NCI-H510A treated with DMSO at 0.1 percent for 48 hours (cell line): ENCODE results near the gene MYO9A.
"Not testable (repeated sequence)": the region's sequence is repeated elsewhere in the genome, so short reads cannot be mapped to it uniquely, and the experiment has no call there.

Experiments
- DNase-seq: peaks from one replicate; lab custom pipeline; 2025; lab: John Stamatoyannopoulos, UW

The MYO9A gene

DNA sequence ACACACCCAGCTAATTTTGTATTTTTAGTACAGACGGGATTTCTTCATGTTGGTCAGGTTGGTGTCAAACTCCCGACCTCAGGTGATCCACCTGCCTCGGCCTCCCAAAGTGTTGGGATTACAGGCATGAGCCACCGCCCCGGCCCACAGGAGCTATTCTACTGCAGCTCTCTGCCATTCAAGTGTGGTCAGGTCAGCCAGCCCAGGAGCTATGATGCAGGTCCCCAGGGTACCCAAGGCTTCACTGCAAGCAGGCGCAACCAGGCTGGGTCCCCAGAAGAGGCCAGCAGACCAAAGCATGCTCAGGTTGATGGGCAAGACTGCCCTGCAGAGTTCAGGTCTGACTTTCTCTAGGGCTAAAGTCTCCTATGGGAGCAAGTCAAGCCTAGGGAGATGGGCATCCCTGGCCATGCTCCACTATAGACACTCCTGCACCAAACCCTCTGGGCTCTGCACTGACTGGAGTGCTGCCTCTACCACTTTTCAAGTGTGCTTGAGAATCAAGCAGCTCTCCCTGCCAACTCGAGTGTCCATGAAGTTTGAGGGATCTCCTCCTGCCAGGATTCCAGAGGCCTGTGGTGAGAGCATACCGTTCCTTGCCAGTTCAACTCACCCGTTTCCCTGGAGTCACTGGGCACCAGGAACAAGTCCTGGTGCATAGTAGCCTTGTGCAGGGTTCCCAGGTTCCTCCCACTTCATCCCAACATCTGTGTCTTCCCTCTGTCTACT, 30.9 kb downstream of the MYO9A start:
- DNase-seq = no peak

DNA sequence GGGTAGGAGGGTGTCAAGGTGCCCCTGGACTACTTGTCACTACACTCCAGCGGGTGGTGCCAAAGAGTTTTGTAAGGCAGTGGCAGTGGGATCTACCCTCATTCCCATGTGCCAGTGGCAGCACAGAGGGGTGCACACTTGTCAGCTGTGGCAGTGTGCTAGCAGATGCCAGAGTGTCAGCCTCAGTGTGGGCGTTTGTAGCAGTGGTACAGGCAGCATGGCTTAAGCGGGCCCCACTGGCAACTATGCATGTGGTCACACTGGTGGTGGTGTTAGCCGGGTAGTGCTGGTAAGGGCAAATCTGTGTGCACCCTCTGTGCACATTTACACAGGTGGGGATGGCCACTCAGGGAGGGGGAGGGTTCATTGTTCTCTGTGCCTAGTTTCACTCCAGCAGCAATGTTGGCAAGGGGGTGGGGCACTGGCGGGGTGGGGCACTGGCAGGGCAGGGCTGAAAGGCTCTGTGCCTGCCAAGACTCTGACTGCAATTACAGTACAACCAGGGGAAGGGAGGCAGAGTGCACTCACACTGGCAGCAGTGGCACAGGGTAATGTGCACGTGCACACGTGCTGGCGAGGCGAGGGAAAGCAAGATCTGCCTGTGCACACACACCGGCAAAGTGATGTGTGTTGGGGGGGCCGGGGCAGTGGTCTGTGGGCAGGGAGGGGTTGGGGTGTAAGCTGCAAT, 31.8 kb downstream of the MYO9A start:
- DNase-seq = no peak

DNA sequence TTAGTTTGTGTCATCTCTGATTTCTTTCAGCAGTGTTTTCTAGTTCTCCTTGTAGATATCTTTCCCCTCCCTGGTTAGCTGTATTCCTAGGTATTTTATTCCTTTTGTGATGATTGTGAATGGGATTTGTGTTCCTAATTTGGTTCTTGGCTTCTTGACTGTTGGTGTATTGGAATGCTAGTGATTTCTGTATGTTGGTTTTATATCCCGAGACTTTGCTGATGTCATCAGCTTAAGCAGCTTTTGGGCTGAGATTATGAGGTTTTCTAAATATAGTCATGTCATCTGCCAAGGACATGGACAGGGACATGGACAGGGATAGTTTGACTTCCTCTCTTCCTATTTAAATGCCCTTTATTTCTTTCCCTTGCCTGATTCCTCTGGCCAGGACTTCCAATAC, 35.8 kb downstream of the MYO9A start:
- no peak for DNase-seq

DNA sequence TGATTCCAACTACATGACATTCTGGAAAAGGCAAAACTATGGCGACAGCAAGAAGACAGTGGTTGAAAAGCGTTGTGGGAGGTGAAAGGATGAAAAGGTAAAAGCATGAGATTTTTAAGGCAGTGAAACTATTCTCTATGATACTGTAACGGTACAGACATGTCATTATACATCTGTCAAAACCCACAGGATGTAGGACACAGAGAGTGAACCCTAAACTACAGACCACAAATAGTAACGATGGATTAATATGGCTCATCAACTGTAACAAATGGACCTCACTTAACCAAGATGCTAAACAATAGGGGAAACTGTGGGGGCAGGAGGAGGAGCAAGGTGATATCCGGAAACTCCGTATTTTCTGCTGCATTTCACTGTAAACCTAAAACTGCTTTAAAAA, 39.1 kb downstream of the MYO9A start:
- DNase-seq = no peak

GRCh38 chr15:72077950-72078349, 40.0 kb downstream of the MYO9A start:
- DNase-seq = no peak

GRCh38 chr15:72074335-72075060, 43.5 kb downstream of the MYO9A start:
- no peak for DNase-seq

DNA sequence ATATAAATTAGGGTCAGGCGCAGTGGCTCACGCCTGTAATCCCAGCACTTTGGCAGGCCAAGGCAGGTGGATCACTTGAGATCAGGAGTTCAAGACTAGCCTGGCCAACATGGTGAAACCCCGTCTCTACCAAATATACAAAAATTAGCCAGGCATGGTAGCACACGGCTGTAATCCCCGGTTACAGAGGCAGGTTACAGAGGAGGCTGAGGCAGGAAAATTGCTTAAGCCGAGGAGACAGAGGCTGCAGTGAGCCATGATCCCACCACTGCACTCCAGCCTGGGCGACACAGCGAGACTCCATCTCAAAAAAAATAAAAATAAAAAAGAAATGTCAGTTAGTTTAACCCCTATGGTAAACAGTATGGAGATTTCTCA, 46.5 kb downstream of the MYO9A start:
- DNase-seq = not testable (repeated sequence)

DNA sequence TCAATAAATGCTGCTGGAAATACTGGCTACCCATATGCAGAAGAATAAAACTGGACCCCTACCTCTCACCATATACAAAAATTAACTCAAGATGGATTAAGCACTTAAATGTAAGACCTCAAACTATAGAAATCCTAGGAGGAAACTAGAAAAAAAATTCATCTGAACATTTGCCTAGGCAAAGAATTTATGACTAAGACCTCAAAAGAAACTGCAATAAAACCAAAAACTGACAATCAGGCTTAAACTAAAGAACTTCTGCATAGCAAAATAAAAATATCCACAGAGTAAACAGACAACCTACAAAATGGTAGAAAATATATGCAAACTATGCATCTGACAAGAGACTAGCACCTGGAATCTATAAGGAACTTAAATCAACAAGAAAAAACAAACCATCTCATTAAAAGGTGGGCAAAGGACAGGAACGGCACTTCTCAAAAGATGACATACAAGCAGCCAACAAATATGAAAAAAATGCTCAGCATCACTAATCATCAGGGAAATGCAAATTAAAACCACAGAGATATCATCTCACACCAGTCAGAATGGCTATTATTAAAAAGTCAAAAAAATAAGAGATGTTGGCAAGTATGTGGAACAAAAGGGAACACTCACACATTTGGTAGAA, 47.0 kb downstream of the MYO9A start:
- no peak for DNase-seq

DNA sequence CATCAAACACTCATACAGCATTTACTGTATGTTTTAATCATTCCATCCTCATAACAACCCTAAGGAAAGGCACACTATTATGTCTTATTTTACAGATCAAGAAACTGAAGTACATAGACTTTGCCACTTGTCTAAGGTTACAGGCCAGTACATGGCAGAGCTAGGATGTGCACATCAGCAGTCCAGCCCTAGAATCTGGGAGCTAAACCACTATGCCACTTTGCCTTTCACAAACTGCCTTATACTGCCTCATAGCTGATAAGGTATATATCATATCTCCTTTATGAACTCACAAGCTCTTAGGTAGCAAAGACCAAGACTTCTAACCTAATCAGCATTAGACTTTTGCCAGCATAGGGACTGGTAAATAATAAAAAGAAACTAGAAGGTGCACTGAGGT, 49.1 kb downstream of the MYO9A start:
- DNase-seq = no peak

- DNase-seq = no peak
These were observed 52.1 kb downstream of the MYO9A start for GRCh38 chr15:72065801-72066200.

DNA sequence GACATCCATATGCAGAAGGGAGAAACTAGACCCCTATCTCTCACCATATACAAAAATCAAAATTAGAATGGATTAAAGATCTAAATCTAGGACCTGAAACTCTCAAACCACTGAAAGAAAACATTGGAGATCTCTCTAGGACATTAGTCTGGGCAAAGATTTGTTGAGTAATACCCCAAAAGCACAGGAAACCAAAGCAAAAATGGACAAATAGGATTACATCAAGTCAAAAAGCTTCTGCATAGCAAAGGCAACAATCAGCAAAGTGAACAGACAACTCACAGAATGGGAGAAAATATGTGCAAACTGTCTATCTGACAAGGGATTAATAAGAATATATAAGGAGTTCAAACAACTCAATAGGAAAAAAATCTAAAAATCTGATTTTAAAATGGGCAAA, 54.8 kb downstream of the MYO9A start:
- no peak for DNase-seq

- DNase-seq = no peak
These were observed 55.6 kb downstream of the MYO9A start for GRCh38 chr15:72062319-72062718.

- DNase-seq = no peak
These were observed 57.2 kb downstream of the MYO9A start for GRCh38 chr15:72060687-72061250.

DNA sequence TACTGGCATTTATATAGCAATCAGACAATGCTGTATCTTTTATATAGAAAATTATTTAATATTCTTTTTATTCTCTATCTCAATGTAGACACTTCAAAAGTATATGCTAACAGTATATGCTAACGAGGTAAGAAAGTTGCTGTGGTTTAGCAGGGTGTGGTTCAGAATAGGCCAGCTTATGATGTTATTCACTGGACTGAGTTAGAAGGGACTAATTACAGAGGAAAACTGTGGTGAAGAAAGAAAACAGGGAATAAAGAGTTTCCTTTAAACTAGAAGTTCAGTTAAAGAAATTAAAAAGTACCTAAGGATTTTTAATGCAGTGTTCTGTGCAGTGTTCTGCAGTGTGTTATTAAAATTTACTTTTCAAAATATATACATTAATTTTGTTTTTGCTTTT, 59.4 kb downstream of the MYO9A start:
- no peak for DNase-seq

DNA sequence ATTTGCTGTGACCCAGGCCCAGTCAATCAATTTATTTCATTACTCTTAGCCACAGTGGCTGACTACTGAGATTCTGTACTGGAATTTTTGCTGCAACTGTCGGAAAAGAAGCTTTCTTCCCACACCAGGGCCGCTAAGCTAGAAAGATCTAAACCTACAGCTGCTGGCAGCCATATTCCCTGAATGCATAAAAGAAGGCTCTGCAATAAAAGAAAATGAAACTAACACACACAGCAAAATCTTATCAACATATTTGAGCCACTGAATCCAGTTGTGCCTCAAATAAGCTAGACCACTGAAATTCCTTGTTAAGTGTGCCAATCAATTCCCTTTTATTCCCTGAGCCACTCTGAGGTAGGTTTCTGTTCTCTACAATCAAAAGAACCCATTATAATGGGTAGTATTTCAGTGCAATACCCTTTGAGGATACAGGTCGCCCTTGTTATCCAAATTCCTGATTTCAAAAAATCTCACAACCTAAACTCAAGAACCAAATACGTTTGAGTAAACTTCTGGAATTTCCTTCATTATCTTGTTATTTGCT, 60.3 kb downstream of the MYO9A start:
- no peak for DNase-seq

DNA sequence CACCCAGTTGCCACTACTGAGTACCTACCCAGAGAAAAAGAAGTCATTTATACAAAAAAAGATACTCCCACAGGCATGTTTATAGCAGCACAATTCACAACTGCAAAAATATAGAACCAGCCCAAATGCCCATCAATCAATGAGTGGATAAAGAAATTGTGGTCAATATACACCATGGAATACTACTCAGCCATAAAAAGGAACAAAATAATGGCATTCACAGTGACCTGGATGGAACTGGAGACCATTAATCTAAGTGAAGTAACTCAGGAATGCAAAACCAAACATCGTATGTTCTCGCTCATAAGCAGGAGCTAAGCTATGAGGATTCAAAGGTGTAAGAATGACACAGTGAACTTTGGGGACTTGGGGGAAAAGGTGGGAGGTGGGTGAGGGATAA, 61.7 kb downstream of the MYO9A start:
- DNase-seq = not testable (repeated sequence)

DNA sequence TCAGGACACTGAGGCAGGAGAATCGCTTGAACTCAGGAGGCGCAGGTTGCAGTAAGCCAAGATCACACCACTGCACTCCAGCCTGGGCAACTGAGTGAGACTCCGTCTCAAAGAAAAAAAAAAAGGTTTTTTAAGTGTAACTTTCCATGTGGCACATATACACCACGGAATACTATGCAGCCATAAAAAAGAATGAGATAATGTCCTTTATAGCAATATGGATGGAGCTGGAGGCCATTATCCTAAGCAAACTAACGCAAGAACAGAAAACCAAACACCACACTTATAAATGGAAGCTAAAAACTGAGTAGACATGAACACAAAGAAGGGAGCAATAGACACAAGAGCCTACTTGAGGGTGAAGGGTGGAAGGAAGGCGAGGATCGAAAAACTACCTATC, 64.7 kb downstream of the MYO9A start:
- not testable (repeated sequence) for DNase-seq

DNA sequence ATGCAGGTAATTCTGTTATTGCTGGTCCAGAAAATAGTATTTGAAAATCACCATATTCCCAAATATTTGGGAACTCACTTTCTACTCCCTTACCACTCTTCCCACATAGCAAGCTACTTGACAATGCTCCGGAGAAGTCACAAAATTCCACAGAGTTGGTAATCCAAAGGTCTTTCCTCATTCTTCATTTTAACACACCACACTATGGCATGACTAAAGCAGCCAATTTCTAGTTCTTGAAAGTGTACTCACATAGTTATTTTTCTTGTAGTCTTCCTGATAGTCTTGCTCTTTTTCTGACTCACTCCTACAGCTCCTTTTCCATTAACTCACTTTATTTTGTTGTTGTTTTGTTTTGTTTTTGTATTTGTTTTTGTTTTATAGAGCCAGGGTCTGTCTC, 67.2 kb downstream of the MYO9A start:
- no peak for DNase-seq

DNA sequence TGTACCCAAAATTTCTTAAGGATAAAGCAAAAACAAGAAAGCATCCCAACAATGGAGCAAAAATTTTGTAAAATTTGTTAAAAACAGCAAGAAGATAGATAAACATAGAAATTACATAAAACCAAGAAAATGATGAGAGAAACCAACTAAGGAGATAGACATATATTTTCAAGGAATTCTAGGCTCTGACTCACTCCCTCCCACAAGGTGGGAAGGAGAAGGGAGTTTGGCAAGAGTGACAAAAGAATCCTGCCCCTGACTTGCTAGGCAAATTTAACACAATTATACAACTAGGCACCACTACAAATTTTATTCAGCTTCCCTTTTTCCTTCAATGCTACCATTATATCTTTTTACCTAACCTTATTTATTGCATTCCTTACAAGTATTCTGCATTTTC, 70.9 kb downstream of the MYO9A start:
- no peak for DNase-seq

DNA sequence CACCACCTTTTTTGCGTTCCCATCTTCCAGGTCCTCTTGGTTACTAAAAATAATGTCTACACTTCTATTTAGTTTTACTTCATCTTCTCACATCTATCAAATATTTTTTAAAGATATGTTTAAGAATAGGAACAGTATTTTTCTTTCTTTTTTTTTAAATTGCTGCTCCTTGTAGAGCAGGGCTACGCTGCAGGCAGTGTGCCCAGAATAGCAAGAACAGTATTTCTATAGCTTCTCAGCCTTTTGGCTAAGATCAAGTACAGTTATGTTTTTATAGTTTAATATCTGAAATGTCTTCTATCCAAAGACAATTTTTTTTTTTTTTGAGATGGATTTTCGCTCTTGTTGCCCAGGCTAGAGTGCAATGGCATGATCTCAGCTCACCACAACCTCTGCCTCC, 73.0 kb downstream of the MYO9A start:
- DNase-seq = no peak

DNA sequence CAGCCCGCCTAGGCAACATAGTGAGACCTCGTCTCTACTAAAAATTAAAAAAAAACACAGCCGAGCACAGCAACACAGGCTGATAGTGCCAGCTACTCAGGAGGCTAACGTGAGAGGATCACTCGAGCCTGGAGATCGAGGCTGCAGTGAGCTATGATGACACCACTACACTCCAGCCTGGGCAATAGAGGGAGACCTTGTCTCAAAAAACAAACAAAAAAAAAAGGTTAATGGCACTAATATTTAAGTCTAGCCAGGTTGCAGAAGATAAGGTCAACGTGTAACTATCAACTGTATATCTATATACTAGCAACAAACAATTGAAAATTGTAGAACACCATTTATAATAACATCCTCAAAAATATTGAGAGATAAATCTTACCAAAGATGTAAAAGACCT, 75.1 kb downstream of the MYO9A start:
- DNase-seq = no peak

DNA sequence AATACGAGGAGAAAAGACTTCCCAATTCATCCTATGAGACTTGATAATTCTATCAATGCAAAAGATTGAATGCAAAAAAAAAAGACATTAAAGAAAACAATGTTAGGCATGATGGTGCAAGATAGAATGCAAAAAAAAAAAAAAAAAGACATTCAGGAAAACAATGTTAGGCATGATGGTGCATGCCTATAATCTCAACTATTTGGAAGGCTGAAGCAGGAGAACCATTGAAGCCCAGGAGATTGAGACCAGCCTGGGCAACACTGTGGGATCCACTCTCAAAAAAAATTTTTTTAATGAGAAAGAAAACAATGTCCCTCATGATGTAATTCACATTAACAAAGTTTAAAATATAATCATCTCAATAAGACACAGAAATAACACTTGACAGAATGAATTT, 75.9 kb downstream of the MYO9A start:
- no peak for DNase-seq
